Islet of Langerhans (tissue), 1 donor: Measurements from ENCODE around the gene NDUFS2.

ENCODE experiments used
- FAIRE-seq: peaks from one replicate; lab custom pipeline; 2011; peaks lifted over from hg19 to GRCh38; lab: Jason Lieb, UNC

NDUFS2 gene

GRCh38 chr1:161172776-161173376 is 29.3 kb upstream of the NDUFS2 start:
- no peak for FAIRE-seq

DNA sequence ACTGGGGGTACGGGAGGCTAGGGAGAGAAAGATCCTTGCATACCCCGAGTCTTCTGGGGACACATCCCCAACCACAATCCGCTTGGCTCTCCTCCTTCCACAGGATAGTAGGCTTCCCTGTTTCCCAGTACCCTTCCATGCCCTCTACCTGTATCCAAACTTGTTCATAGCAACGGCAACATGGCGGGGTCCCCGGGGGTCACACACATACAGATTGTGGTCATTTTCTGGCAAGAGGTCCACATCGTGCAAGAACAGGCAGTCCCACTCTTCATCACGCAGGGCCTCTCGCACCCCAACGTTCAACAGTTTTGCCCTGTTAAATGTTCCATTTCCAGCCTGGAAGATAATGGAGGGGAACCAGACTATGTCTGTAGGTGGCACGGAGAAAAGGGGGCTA is 28.5 kb upstream of the NDUFS2 start:
- FAIRE-seq: no peak

DNA sequence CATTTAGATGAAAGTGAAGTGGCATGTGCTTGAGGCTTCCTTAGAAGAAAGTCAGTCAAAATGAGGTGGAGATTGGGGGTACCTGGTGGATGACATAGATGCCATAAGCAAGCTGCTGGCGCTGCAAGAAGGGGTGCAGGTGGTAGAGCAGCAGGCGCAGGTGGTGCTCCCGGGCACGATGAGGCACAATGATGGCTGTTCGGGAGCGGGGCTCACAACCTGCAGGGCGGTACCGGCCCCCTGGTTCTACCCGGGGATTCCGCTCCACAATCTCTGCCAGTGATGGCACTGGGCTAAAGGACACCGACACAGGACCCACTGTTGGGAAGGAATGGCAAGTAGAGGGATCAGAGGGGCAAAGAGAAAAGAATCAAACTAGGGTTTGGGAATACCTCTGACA is 27.3 kb upstream of the NDUFS2 start:
- FAIRE-seq: no peak

DNA sequence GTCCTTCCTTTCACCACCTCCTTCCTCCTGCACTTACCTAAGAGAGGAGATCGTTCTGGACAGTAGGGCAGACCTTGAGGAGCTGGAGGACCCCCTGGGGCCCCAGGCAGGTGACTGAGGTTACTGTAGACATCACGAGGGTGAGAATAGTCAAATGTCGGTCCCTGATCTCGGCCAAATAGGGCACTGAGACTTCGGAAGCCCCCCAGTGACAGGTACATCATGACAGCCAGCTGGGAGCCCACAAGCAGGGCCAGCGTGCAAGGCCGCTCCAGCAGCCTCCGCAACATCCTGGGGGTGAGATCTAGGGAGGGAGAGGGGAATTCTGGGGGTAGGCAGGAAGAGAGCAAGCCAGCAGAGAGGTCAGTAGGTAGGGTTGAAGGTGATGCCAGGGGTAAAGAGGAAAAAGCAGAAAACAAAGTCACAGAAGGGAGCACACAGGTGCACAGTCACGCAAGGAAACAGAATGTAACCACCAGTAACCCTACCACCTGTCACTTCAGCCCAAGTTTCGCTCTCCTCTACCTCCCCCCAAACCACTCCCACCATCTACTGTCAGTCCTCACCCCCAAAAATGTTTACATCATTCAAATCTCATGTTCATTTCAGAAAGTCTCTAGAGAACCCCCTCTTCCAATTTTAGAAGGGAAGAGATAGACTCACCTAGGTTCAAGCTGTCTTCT is 26.3 kb upstream of the NDUFS2 start:
- FAIRE-seq: no peak

- no peak for FAIRE-seq
Measured at GRCh38 chr1:161176468-161177111, 25.6 kb upstream of the NDUFS2 start.

GRCh38 chr1:161177112-161177935 is 24.8 kb upstream of the NDUFS2 start, which contains the start of gene B4GALT3:
Gene B4GALT3, minus strand, starts transcription at chr1:161177507. Its CDS starts 1,447 bp downstream, at chr1:161176060.
- no peak for FAIRE-seq

DNA sequence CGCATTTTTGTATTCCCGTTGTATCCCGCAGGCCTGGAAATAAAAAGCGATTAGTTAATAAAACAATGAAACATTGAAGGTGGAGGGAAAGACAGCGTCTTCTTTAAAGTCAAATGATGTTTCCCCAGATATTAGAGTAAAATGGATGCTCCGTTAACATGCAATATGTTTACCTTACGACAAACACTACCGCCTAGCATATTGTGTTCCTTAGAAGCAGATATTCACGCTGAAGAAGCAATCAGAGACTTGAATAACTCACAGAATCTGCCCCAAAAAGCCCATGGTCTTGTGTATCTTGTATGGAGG is 24.3 kb upstream of the NDUFS2 start:
- no peak for FAIRE-seq

- FAIRE-seq: no peak
Measured at GRCh38 chr1:161179698-161180097, 22.5 kb upstream of the NDUFS2 start.

- no peak for FAIRE-seq
Measured at GRCh38 chr1:161180639-161181038, 21.5 kb upstream of the NDUFS2 start.

DNA sequence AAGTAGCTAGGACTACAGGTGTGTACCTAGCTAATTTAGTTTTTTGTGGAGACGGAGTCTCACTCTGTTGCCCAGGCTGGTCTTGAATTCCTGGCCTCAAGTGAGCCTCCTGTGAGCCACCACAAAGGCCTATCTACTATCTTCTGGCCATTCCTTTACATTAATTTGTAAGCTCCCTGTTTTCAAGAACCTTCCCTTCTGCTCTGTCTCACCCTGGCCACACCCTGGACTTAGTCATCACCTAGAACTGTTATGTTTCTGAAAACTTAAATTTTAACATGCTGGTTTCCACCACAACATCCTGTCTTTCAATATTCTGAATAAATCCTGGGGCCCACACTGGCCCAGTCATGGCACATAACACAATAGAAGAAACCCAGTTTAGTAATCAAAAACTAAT is 20.0 kb upstream of the NDUFS2 start:
- no peak for FAIRE-seq

DNA sequence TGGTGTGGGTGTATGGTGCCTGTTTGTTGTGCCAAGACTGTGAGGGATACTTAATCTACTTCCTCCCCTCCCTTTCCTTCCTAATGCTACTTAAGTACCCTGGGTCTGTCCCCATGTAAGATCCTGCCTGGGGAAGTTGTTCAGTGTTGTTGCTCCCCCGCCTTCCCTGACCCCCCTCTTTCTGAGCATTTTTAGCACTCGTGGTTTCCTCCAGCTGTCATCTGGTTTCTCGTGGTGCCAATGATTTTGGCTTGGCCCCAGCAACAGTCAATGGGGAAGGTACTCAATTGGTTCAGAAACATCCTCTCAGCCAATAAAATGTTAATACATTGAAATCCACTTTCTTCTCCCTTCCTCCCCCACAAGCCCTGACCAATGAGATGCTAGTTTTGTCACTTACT is 16.9 kb upstream of the NDUFS2 start:
- FAIRE-seq: no peak

GRCh38 chr1:161185732-161186311 is 16.3 kb upstream of the NDUFS2 start:
- no peak for FAIRE-seq

DNA sequence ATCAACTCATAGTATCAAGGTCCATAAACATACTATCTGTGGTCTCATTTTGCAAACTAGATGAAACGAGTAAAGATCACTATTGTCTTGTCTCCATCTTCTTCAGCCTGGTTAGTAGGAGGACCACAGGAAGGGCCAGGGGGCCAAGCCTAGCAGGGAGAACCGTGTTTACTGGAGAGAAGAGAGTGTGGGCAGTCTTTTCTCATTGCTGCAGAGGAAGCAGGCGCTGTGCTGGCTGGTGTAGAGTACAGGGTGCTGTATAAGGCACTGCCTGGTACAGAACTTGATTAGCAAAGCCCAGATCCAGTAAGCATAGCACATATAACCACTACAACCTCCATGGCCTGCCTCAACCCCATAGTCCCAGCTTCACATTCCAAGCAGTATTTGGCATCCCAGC is 14.9 kb upstream of the NDUFS2 start:
- no peak for FAIRE-seq

GRCh38 chr1:161188381-161188780 is 13.8 kb upstream of the NDUFS2 start:
- no peak for FAIRE-seq

DNA sequence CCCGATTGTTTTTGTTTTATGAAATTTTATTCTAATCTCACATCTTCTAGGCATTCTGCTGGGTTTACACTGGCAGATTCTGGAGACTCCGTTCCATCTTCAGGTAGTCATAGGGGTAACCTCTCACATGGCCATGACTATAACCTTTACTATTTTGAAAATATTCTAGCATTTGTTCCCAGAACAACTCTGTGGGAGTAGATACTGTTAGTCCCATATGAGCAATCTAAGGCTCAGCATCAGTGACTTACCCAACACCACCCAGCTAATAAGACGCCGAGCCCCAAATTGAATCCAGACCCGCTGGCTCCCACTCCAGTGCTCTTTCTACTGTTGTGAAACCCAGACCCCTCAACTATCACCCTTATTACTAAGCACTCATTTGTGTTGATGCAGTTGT is 13.1 kb upstream of the NDUFS2 start:
- no peak for FAIRE-seq

GRCh38 chr1:161190962-161191521 is 11.1 kb upstream of the NDUFS2 start:
- FAIRE-seq: no peak

DNA sequence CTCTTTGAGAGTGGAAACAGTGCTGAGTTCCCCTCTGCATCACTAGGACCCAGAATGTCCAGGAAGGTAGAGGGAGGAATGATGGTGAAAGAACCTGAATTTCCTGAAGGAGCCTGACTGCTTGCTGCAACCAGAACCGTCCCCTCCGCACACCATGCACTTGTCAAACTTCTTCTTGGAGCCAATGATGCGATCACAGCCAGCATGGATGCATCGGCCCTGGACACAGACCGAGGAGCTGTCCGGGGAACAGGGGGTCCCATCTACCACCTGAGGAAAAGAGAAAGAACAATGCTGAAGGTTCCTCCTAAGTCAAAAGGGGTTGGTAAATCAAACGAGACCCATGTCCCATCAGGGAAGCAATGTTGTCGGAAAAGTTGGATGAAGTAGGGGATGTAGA is 10.2 kb upstream of the NDUFS2 start:
- FAIRE-seq: no peak

DNA sequence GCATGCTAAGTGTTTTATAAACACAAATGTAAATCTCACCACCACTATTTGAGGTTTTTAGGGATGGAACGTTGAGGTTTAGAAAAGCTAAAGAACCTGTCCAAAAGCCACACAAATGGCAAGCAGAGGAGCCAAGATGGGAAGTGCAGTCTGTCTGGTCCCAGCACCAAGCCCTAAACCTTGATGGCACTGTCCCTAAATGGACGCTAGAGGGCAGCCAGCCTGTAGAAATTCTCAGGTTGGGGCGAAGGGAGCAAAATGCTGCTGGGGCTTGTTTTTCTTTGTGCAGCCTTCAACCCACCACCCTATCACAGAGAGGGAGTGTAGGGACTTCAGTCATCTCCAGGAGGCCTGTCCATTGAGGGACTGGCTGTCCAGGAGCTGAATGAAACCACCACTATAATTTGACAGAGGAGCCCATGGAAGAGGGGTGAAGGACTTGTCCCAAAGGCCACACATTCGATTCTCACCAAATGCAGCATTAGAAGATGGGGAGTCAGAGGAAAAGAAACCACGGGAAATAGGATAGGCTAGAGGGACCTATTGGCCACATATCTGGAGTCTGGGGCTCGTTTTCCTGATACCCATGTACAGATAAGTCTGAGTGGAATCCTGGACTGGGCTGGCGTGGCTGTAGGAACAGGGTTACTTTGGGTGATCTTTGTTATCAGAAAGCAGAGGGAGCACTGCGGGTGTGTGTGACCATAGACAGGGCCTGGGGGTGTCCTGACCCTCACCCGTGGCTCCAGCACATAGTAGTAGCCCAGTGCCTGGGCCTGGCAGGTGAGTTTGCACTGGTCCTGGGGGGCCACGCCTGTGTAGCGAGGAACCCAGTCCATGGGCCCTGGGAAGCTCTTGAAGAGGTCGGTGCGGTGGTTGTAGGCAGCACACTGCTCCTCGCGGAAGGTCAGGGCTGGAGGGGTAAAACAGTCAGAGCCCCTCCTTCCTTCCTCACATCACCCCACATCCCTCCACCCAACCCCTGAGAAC is 9.4 kb upstream of the NDUFS2 start:
- no peak for FAIRE-seq

- no peak for FAIRE-seq
Measured at GRCh38 chr1:161193561-161194235, 8.5 kb upstream of the NDUFS2 start.

GRCh38 chr1:161195171-161195570 is 7.0 kb upstream of the NDUFS2 start:
- no peak for FAIRE-seq

DNA sequence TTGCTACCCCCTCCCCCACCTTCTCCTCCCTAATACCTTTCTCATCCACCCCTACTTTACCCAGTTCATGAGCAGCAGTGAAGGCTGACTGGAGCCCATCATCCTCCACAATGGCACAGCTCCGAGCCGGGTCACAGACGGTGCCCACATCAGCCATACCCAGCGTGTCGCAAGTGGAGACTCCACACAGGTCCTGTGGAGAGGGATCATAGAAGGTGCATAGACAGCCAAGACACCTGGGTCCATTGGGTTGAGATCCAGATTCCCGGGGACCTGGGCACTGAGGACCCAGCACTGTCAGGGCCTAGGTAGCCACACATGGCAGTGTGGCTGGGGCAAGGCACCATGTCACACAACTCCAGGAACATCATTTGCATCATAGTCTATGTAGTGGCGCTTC is 6.1 kb upstream of the NDUFS2 start:
- FAIRE-seq: no peak
